Heart left ventricle (tissue), 16 donors: ENCODE measurements around the gene POLD2. TPM values are rescaled to one million over a fixed set of nuclear protein-coding genes. Genes with fewer than 3 reads are reported as not detected.

Source experiments
- ATAC-seq, 4 donors: fragments of 200-7000 bp; cut with Tn5 transposase; one replicate each; pipeline ENCODE4 v1.9.1; 2020 to 2022; ENCODE audit warnings: moderate library complexity in 4 of 4, mild to moderate bottlenecking in 3 of 4, moderate number of reproducible peaks in 1 of 4
- DNase-seq, 5 donors: peaks; one replicate each; pipeline ENCODE4 v3.0.0-alpha.2; 2020
- H3K27ac ChIP-seq, 12 donors: fragments of 200-600 bp; sonication (generic) in 4 of 12; one replicate each; pipeline versions ENCODE4 v1.5.0 to v1.8.0; 2016 to 2022; ENCODE audit warnings: mild to moderate bottlenecking in 2 of 12
- H3K27me3 ChIP-seq, 9 donors: fragments of 200-600 bp; sonication (generic) in 2 of 9; one replicate each; pipeline versions ENCODE4 v1.5.1 to v1.8.0; 2016 to 2022; ENCODE audit warnings: mild to moderate bottlenecking in 3 of 9
- H3K36me3 ChIP-seq, 9 donors: fragments of 200-600 bp; sonication (generic) in 2 of 9; one replicate each; pipeline versions ENCODE4 v1.5.0 to v1.8.0; 2018 to 2022; ENCODE audit warnings: mild to moderate bottlenecking in 2 of 9
- H3K4me1 ChIP-seq, 12 donors: fragments of 200-600 bp; sonication (generic) in 4 of 12; one replicate each; pipeline versions ENCODE4 v1.5.0 to v1.8.0; 2016 to 2022; ENCODE audit warnings: mild to moderate bottlenecking in 3 of 12
- H3K4me3 ChIP-seq, 12 donors: fragments of 200-600 bp; sonication (generic) in 4 of 12; one replicate each; pipeline versions ENCODE4 v1.5.0 to v1.8.0; 2017 to 2022; ENCODE audit warnings: mild to moderate bottlenecking in 9 of 12, moderate library complexity in 4 of 12
- H3K9me3 ChIP-seq, 12 donors: fragments of 200-600 bp; sonication (generic) in 4 of 12; one replicate each; pipeline versions ENCODE4 v1.5.0 to v1.8.0; 2016 to 2022; ENCODE audit warnings: mild to moderate bottlenecking in 1 of 12
- CTCF ChIP-seq, 12 donors: fragments of 200-600 bp; sonication (generic) in 4 of 12; IDR thresholded peaks; one replicate each; pipeline versions ENCODE4 v1.5.0 to v1.8.0; 2018 to 2022; ENCODE audit warnings: antibody characterized with exemption in 12 of 12, mild to moderate bottlenecking in 5 of 12
- POLR2A ChIP-seq, 2 donors: fragments of 450-650 bp; IDR thresholded peaks; one replicate each; pipeline ENCODE4 v1.6.1; 2017; ENCODE audit warnings: antibody characterized with exemption in 2 of 2, mild to moderate bottlenecking in 2 of 2, moderate library complexity in 2 of 2
- WGBS, 4 donors: extraction: QIAGEN DNeasy Blood & Tissue Kit in 2 of 4; methylation state at CpG; one replicate each; pipeline versions ENCODE4 v1.1.5 to v1.1.7; 2013 to 2018; 5-methylcytosine and 5-hydroxymethylcytosine counted together
- intact Hi-C, 10 donors: fragments of 100-400 bp; cut with DNase I; formaldehyde crosslinking; loops; one replicate each; pipeline versions ENCODE4 v1.11.1 to v1.14.2; 2022
- polyA plus RNA-seq, 2 donors: library from polyadenylated mRNA; stranded (reverse); fragments of 200-250 nt; gene quantifications; one replicate each; pipeline ENCODE4 v1.2.3, GENCODE V29; 2013
- total RNA-seq, 9 donors: library from RNA; depleted of rRNA in 2 of 9; stranded (reverse); fragments of >200 nt in 2 of 9; fragmentation: NEBNext Ultra II Directional in 3 of 9; extraction: Animal tissue kit (Norgen Biotek cat#: 25700) in 3 of 9; gene quantifications; one replicate each; pipeline versions ENCODE4 v1.1.0 to v1.2.4, GENCODE V29; 2016 to 2023
- donor health status: ischemic (EF 13 %, LVEDD 7.1; RV severe dilation, severe dysfunction).
- donor health status: healthy with polysubstance abuse.
- donor health status: DM: no; HTN: yes; CAD: no.
- donor health status: DM: no; HTN: no; CAD: no.
- donor health status: ischemic (EF 25% LVEDD 6.9; RV normal size, moderate dysfunction).
- donor health status: ischemic (EF 25% LVEDD 5.7; RV mildly dilated, moderate dysfunction).
- donor health status: healthy.
- donor health status: DM: yes; HTN: yes; CAD: no.
- donor health status: ischemic (EF 35%, LVEDD 5.7; RV mildly dilated, moderate dysfunction).
- donor health status: nonischemic (EF 11% LVEDD 7.7; RV severe dilation, severe dysfunction).
- donor health status: DM: yes; HTN: yes; CAD: no.
- donor health status: PGD.
- donor health status: ischemic (EF 29% LVEDD 5.4; RV normal size, mild dysfunction).
- donor health status: nonischemic (EF 23%, LVEDD 6.1; RV moderate dilation, normal function).

POLD2 gene
- total and polyA plus RNA-seq, 11 donors, result 67.0 to 176 (median 89.2) TPM

GRCh38 chr7:44158096-44158872 is 34.9 kb upstream of the POLD2 start:
- H3K9me3 ChIP-seq, result no peaks in the 10 kb centered on the region
- 77 to 81% (median 80%) methylated on average over 9 to 10 of the region's 10 CpGs for WGBS, 4 donors
- DNase-seq, result no peak
- no peak for ATAC-seq
- H3K4me1 ChIP-seq, result peaks cover 0 to 11% (median 0%) of the 10 kb centered on the region in 12 donors
- intact Hi-C loops, result no loop called here
- no peak overlapping the region for H3K4me3 ChIP-seq
- H3K36me3 ChIP-seq, result no peaks in the 10 kb centered on the region
- no peak for TF ChIP-seq CTCF (IDR thresholded peaks at IDR 0.05)
- no peak for TF ChIP-seq POLR2A (IDR thresholded peaks at IDR 0.05)
- H3K27me3 ChIP-seq, result no peaks in the 10 kb centered on the region
- no peak overlapping the region for H3K27ac ChIP-seq

- ATAC-seq, result no peak
- Histone ChIP-seq H3K27me3 (no peaks in the 10 kb centered on the region), H3K9me3 (no peaks in the 10 kb centered on the region), H3K4me1 (peaks cover 0 to 11% (median 0%) of the 10 kb centered on the region in 12 donors), H3K27ac (no peak overlapping the region), H3K4me3 (no peak overlapping the region), H3K36me3 (no peaks in the 10 kb centered on the region)
- 72 to 86% (median 77%) methylated on average over 13 to 15 of the region's 15 CpGs for WGBS, 4 donors
- intact Hi-C loops, result no loop called here
- DNase-seq, result no peak
- TF ChIP-seq POLR2A (IDR thresholded peaks at IDR 0.05) (no peak), CTCF (IDR thresholded peaks at IDR 0.05) (no peak)
These were observed 34.0 kb upstream of the POLD2 start for GRCh38 chr7:44157116-44158080.

GRCh38 chr7:44156453-44157010 is 33.2 kb upstream of the POLD2 start:
- H3K27ac ChIP-seq, result no peak overlapping the region
- WGBS, 4 donors, result 76 to 86% (median 78%) methylated on average over 1 to 4 of the region's 4 CpGs
- no peaks in the 10 kb centered on the region for H3K27me3 ChIP-seq
- DNase-seq, result no peak
- H3K36me3 ChIP-seq, result no peaks in the 10 kb centered on the region
- H3K9me3 ChIP-seq, result no peaks in the 10 kb centered on the region
- no peak overlapping the region for H3K4me3 ChIP-seq
- peaks cover 0 to 11% (median 0%) of the 10 kb centered on the region in 12 donors for H3K4me1 ChIP-seq
- TF ChIP-seq POLR2A (IDR thresholded peaks at IDR 0.05), result no peak
- no peak for TF ChIP-seq CTCF (IDR thresholded peaks at IDR 0.05)
- intact Hi-C loops, result no loop called here
- no peak for ATAC-seq
